ENCODE measurements around the gene KLK8.

GRCh38 chr19:50972795-50973376, 28.5 kb downstream of the KLK8 start:
- TF ChIP-seq CTCF (IDR thresholded peaks at IDR 0.05) (no peak), POLR2A (IDR thresholded peaks at IDR 0.05) (no peak), POLR2AphosphoS5 (IDR thresholded peaks at IDR 0.05) (no peak), EP300 (IDR thresholded peaks at IDR 0.05) (no peak)

Measured in upper lobe of left lung (tissue), 4 donors.